Motor neuron (in vitro differentiated cells): Measurements from ENCODE around the gene CBX5. TPM values are rescaled to one million over a fixed set of nuclear protein-coding genes. Genes with fewer than 3 reads are reported as not detected.
"Not testable (repeated sequence)": the region's sequence is repeated elsewhere in the genome, so short reads cannot be mapped to it uniquely, and the experiment has no call there.

Experiments
- ATAC-seq, 8 experiments: fragments of 200-7000 bp; cut with Tn5 transposase; replicated peaks in 6 of 8; 2 replicates each; pipeline ENCODE4 v1.8.0; 2021; ENCODE audit warnings: mild to moderate bottlenecking in 8 of 8, moderate library complexity in 8 of 8
- H3K27ac ChIP-seq, 2 donors: fragments of 250-450 bp; sonication (Bioruptor Pico); 2 replicates each; pipeline ENCODE4 v1.9.0; 2021; ENCODE audit warnings: antibody characterized with exemption in 2 of 2, mild to moderate bottlenecking in 2 of 2, moderate library complexity in 1 of 2
- H3K4me1 ChIP-seq, 2 donors: fragments of 250-450 bp; sonication (Bioruptor Pico); replicated peaks in 1 of 2; 2 replicates each; pipeline ENCODE4 v1.6.1; 2021; ENCODE audit warnings: antibody characterized with exemption in 2 of 2, mild to moderate bottlenecking in 2 of 2, moderate library complexity in 1 of 2
- H3K4me3 ChIP-seq, 5 donors: fragments of 250-450 bp; sonication (Bioruptor Pico); 2 replicates each; pipeline ENCODE4 v1.9.0; 2021; ENCODE audit warnings: antibody characterized with exemption in 5 of 5, mild to moderate bottlenecking in 5 of 5, moderate library complexity in 4 of 5
- WGBS, 10 experiments: fragments of 450-650 bp; shearing (Covaris generic); methylation state at CpG; one replicate each; pipeline ENCODE4 v1.0.0; 2022; 5-methylcytosine and 5-hydroxymethylcytosine counted together
- in situ Hi-C, 9 experiments: fragments of 400-800 bp; cut with MboI; loops; one replicate each; pipeline ENCODE4 v1.15.0; 2021; ENCODE audit warnings: low sequenced_read_pairs in 9 of 9, low pct_unique_long_range_greater_than_20kb in 2 of 9; ENCODE audit not compliant: unreplicated experiment in 9 of 9
- total RNA-seq, 8 experiments: library from RNA; unstranded; fragments of 300-600 nt; gene quantifications; 2 replicates each; pipeline versions ENCODE4 v1.2.3 to v1.2.4, GENCODE V29; 2022

CBX5 gene
- total RNA-seq, 8 experiments from 2014 or later, result 20.8 to 172 (median 79.4) TPM

DNA sequence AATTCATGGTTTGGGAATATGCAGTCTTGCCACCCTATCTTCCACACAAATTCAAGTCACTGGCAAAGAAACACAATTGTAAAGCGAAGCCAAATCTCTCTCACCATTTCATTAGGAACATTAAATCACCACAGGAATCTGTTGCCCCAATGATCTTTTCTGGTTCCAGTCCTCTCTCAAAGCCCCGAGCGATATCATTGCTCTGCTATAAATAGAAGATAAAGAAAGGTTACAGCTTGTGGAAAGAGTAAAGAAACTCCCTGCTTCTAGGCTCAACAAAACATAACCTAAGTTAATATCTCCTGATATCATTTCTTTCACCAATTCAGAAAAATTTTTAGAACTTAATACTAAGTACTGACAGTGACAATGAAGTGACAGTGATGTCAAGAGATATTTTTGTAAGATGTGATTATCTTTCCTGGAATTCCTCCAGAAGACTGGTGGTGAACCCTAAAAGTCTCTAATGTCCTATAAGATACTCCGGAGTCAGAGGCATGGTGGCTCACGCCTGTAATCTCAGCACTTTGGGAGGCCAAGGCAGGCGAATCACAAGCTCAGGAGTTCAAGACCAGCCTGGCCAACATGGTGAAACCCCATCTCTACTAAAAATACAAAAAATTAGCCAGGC, 33.8 kb downstream of the CBX5 start:
- in situ Hi-C loops, result no loop called here
- H3K27ac ChIP-seq, result no peak overlapping the region
- no peak for ATAC-seq
- peaks cover 0 to 2% of the 10 kb centered on the region in 2 donors for H3K4me1 ChIP-seq
- no peak overlapping the region for H3K4me3 ChIP-seq
- 87 to 100% (median 99%) methylated on average over 1 to 5 of the region's 6 CpGs; no CpG with 5 or more reads in 2 of the 10 experiments for WGBS, 10 experiments

GRCh38 chr12:54240971-54241588, 38.8 kb downstream of the CBX5 start:
- in situ Hi-C loops, result no loop called here
- H3K4me3 ChIP-seq, result no peak overlapping the region
- 33 to 100% (median 100%) methylated on average over 1 to 2 of the region's 2 CpGs for WGBS, 10 experiments
- no peak overlapping the region for H3K27ac ChIP-seq
- no peak for ATAC-seq
- peaks cover 0 to 13% of the 10 kb centered on the region in 2 donors for H3K4me1 ChIP-seq

GRCh38 chr12:54240129-54240528, 39.8 kb downstream of the CBX5 start:
- Histone ChIP-seq H3K27ac (no peak overlapping the region), H3K4me1 (peaks cover 0 to 13% of the 10 kb centered on the region in 2 donors), H3K4me3 (no peak overlapping the region)
- in situ Hi-C loops, result no loop called here
- 50 to 100% (median 90%) methylated on average over 2 of the region's 2 CpGs; no CpG with 5 or more reads in 5 of the 10 experiments for WGBS, 10 experiments
- peak in 2 of 8 experiments; percentile 61 to 72 for ATAC-seq

DNA sequence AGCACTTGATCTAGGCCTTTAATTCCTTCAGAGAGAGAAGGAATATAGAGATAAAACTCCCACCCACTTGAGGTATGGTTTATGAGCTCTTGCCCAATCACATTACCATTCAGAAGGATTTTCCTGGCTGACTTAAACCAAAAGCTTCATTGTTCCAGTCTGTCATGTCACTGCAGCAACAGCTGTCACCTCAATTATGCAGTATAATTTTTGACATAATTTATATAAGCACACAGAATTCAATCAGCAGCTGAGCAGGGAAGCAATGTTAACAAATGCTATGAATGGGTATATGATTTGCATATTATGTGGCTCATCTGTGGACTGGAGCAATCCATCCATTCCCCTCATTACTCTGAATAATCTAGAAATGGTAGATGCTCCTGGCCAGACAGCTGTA, 40.3 kb downstream of the CBX5 start:
- in situ Hi-C loops, result no loop called here
- peaks cover 0 to 13% of the 10 kb centered on the region in 2 donors for H3K4me1 ChIP-seq
- no peak overlapping the region for H3K27ac ChIP-seq
- peak; percentile 23 to 78 (median 56) for ATAC-seq
- no peak overlapping the region for H3K4me3 ChIP-seq

DNA sequence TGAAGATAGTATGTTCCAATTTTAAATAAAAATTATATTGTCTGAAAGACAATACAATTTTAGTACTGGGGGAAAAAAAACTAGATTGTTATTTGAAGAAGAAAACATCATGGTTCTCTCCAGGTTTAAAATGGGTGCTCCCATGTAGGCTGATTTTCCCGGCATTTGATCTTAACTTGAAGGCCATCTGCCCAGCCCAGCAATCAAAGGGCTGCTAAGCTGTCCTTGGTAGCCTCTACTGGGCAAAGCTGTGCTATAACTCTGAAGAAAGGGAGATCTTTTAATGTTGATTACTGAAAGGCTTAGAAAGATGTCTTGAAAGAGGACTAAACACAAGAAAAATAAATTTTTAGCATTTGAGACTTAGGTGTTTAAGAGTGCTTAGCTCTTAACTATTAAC, 41.4 kb downstream of the CBX5 start:
- no peak for ATAC-seq
- in situ Hi-C loops, result no loop called here
- WGBS, 10 experiments, result 83 to 100% (median 100%) methylated on average over 1 of the region's 1 CpG; no CpG with 5 or more reads in 3 of the 10 experiments
- Histone ChIP-seq H3K4me1 (peaks cover 0 to 13% of the 10 kb centered on the region in 2 donors), H3K27ac (no peak overlapping the region), H3K4me3 (no peak overlapping the region)

DNA sequence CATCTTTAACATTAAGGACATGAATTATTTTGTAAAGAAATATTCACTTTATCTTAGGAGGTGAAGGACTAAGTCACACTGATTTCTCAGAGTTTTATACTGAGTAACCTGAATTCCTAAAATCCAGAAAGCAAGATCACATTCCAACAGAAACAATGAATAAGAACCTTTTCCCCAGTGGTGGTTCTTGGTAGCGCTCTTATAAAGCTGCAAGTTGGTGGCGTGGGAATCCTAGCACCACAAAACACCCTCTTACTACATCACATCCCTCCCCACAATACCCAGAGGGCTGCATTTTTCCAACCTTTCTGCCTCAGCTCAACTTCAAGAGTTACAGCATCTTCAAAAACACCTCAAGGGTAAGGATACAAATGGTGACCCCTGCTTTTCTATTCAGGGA, 47.1 kb downstream of the CBX5 start:
- peaks cover 16 to 22% of the 10 kb centered on the region in 2 donors for H3K4me1 ChIP-seq
- WGBS, 10 experiments, result 89 to 100% (median 96%) methylated on average over 1 to 2 of the region's 2 CpGs; no CpG with 5 or more reads in 6 of the 10 experiments
- in situ Hi-C loops, result no loop called here
- no peak overlapping the region for H3K4me3 ChIP-seq
- no peak overlapping the region for H3K27ac ChIP-seq
- peak in 1 of 8 experiments; percentile 26 for ATAC-seq

DNA sequence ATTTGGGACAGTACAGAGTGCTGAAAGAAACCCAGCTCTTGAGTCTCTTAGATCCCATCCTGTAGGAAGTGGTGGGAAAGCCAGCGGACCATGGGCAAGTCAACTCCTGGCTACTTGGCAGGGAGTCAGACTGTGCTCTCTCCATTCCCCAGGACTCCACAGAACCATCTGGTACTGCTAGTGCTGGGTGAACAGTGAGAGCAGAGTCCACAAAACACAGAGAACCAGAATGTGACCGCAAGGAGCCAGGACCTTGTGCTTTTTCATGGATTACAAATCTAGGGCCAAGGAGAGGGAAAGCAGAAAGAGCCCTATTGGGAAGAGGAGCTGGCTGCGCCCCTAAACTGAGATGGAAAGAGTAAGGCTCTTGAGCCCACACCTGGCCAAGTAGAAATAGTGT, 48.7 kb downstream of the CBX5 start:
- H3K4me1 ChIP-seq, result peaks cover 22 to 26% of the 10 kb centered on the region in 2 donors
- ATAC-seq, H3K4me3 ChIP-seq, in situ Hi-C loops, H3K27ac ChIP-seq: not testable (repeated sequence)
- 90 to 100% (median 100%) methylated on average over 1 to 3 of the region's 3 CpGs; no CpG with 5 or more reads in 5 of the 10 experiments for WGBS, 10 experiments

DNA sequence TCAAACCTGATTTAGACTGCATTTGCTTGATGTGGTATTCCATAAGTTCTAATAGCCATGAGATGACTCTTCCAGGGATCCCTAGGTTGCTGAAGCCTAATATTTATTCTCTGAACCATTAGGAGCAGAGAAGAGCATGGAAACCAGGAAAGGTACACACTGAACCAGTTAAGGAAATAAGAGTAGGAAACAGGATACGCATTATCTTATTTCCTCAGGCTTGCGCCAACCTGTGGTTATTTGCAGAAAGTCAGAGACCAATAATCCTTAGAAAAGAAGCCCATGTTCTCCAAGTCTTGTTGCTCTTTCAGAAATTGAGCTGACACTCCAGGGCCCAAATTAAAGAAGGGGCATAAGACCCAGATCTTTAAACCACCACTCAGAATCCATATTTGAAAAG, 49.4 kb downstream of the CBX5 start:
- 95 to 100% (median 100%) methylated on average over 1 to 2 of the region's 2 CpGs; no CpG with 5 or more reads in 2 of the 10 experiments for WGBS, 10 experiments
- Histone ChIP-seq H3K4me1 (peaks cover 22 to 26% of the 10 kb centered on the region in 2 donors), H3K4me3 (no peak overlapping the region), H3K27ac (no peak overlapping the region)
- in situ Hi-C loops, result no loop called here
- no peak for ATAC-seq

GRCh38 chr12:54229624-54230212, 50.2 kb downstream of the CBX5 start:
- Histone ChIP-seq H3K27ac (peak overlapping the region; percentile 23 to 49), H3K4me3 (no peak overlapping the region), H3K4me1 (peaks cover 22 to 26% of the 10 kb centered on the region in 2 donors)
- in situ Hi-C loops, result loop anchor here in 4 of 9 experiments (10.0 kb wide), 1 partner anchor 135 kb away; the partner anchor contains the start of gene GPR84 (in 4 of the 4)
- peak; percentile 23 to 94 (median 90) for ATAC-seq
- WGBS, 10 experiments, result 8 to 100% (median 46%) methylated on average over 1 to 4 of the region's 4 CpGs

- Histone ChIP-seq H3K4me1 (peaks cover 22 to 26% of the 10 kb centered on the region in 2 donors), H3K4me3 (no peak overlapping the region), H3K27ac (no peak overlapping the region)
- ATAC-seq, result no peak
- 57 to 100% (median 83%) methylated on average over 1 of the region's 1 CpG; no CpG with 5 or more reads in 1 of the 10 experiments for WGBS, 10 experiments
- in situ Hi-C loops, result loop anchor here in 4 of 9 experiments (10.0 kb wide), 1 partner anchor 136 kb away; the partner anchor contains the start of gene GPR84 (in 4 of the 4)
These were observed 51.5 kb downstream of the CBX5 start for GRCh38 chr12:54228471-54228870.

GRCh38 chr12:54227927-54228326, 52.0 kb downstream of the CBX5 start:
- ATAC-seq, H3K4me3 ChIP-seq, H3K27ac ChIP-seq: not testable (repeated sequence)
- in situ Hi-C loops, result loop anchor here in 4 of 9 experiments (10.0 kb wide), 1 partner anchor 137 kb away; the partner anchor contains the start of gene GPR84 (in 4 of the 4)
- 20 to 91% (median 77%) methylated on average over 1 to 5 of the region's 6 CpGs; no CpG with 5 or more reads in 1 of the 10 experiments for WGBS, 10 experiments
- peaks cover 22 to 26% of the 10 kb centered on the region in 2 donors for H3K4me1 ChIP-seq

- no peak overlapping the region for H3K27ac ChIP-seq
- 43 to 100% (median 63%) methylated on average over 1 to 4 of the region's 4 CpGs; no CpG with 5 or more reads in 2 of the 10 experiments for WGBS, 10 experiments
- H3K4me1 ChIP-seq, result peaks cover 22 to 26% of the 10 kb centered on the region in 2 donors
- in situ Hi-C loops, result loop anchor here in 4 of 9 experiments (10.0 kb wide), 1 partner anchor 137 kb away; the partner anchor contains the start of gene GPR84 (in 4 of the 4)
- H3K4me3 ChIP-seq, result no peak overlapping the region
- ATAC-seq, result peak; percentile 21 to 71 (median 50)
These were observed 52.5 kb downstream of the CBX5 start for GRCh38 chr12:54227376-54227775.

- H3K4me1 ChIP-seq, result peaks cover 22 to 26% of the 10 kb centered on the region in 2 donors
- 60 to 100% (median 88%) methylated on average over 1 of the region's 1 CpG; no CpG with 5 or more reads in 3 of the 10 experiments for WGBS, 10 experiments
- no peak overlapping the region for H3K4me3 ChIP-seq
- in situ Hi-C loops, result loop anchor here in 4 of 9 experiments (10.0 kb wide), 1 partner anchor 139 kb away; the partner anchor contains the start of gene GPR84 (in 4 of the 4)
- peak in 1 of 8 experiments; percentile 15 for ATAC-seq
- no peak overlapping the region for H3K27ac ChIP-seq
These were observed 54.3 kb downstream of the CBX5 start for GRCh38 chr12:54225666-54226065.
